Daoy (cell line): ENCODE results near the gene MZT2A. TPM values are rescaled to one million over a fixed set of nuclear protein-coding genes. Genes with fewer than 3 reads are reported as not detected.
"Not testable (repeated sequence)": the region's sequence is repeated elsewhere in the genome, so short reads cannot be mapped to it uniquely, and the experiment has no call there.

Experiments used
- DNase-seq: peaks from one replicate; pipeline ENCODE4 v3.0.0-alpha.2; 2015; ENCODE audit warnings: low read depth
- total RNA-seq: library from RNA; depleted of rRNA; stranded (reverse); fragments of >200 nt; shearing (Covaris generic); gene quantifications from 2 replicates; pipeline ENCODE4 v1.2.3, GENCODE V29; 2014; rRNA removed

Gene MZT2A
- total RNA-seq, 1 experiment from 2014 or later, result 92.6 TPM

GRCh38 chr2:131451265-131451949 is 40.8 kb downstream of the MZT2A start:
- DNase-seq, result not testable (repeated sequence)

GRCh38 chr2:131447981-131448380 is 44.2 kb downstream of the MZT2A start:
- not testable (repeated sequence) for DNase-seq

GRCh38 chr2:131445896-131446295 is 46.3 kb downstream of the MZT2A start:
- no peak for DNase-seq

- not testable (repeated sequence) for DNase-seq
Observed at GRCh38 chr2:131445515-131445797, 46.7 kb downstream of the MZT2A start.

- not testable (repeated sequence) for DNase-seq
Observed at GRCh38 chr2:131444736-131445514, 47.3 kb downstream of the MZT2A start.

GRCh38 chr2:131440742-131441468 is 51.3 kb downstream of the MZT2A start:
- DNase-seq, result not testable (repeated sequence)

Other genes starting within 250 kb of the MZT2A start
- gene RAB6D, start 128.2 kb downstream of the MZT2A start, total RNA-seq, result not detected in 2 replicates
- not detected in 2 replicates for gene TUBA3D, start 16.3 kb downstream of the MZT2A start, total RNA-seq
- 7.1 and 18.7 TPM in 2 replicates for gene CCDC74A, start 35.5 kb upstream of the MZT2A start, total RNA-seq